ENCODE data around the gene FKBP11.

Gene FKBP11

GRCh38 chr12:48883305-48884161, 41.8 kb downstream of the FKBP11 start:
- H3K9ac ChIP-seq (ENCODE audit: low read depth, low read length, poor library complexity, severe bottlenecking): no peak overlapping the region
- no peaks in the 10 kb centered on the region for H3K9me2 ChIP-seq (replicated peaks; ENCODE audit: low read depth, low read length)
- H3K4me2 ChIP-seq (ENCODE audit: low read depth, low read length, poor library complexity, severe bottlenecking): no peak overlapping the region
- no peaks in the 10 kb centered on the region for H3K79me2 ChIP-seq (ENCODE audit: insufficient read depth, low read length)
- no peaks in the 10 kb centered on the region for H3K36me3 ChIP-seq (ENCODE audit: insufficient read depth, low read length)
- H3K9me3 ChIP-seq (ENCODE audit: insufficient read depth, low read depth, low read length): no peaks in the 10 kb centered on the region
- no peak overlapping the region for H2AFZ ChIP-seq (ENCODE audit: low read length)
- no peaks in the 10 kb centered on the region for H3F3A ChIP-seq (ENCODE audit: low read depth)
- TF ChIP-seq EZH2phosphoT487 (IDR thresholded peaks at IDR 0.05; ENCODE audit: borderline replicate concordance): no peak
- TF ChIP-seq, protein P1, sequence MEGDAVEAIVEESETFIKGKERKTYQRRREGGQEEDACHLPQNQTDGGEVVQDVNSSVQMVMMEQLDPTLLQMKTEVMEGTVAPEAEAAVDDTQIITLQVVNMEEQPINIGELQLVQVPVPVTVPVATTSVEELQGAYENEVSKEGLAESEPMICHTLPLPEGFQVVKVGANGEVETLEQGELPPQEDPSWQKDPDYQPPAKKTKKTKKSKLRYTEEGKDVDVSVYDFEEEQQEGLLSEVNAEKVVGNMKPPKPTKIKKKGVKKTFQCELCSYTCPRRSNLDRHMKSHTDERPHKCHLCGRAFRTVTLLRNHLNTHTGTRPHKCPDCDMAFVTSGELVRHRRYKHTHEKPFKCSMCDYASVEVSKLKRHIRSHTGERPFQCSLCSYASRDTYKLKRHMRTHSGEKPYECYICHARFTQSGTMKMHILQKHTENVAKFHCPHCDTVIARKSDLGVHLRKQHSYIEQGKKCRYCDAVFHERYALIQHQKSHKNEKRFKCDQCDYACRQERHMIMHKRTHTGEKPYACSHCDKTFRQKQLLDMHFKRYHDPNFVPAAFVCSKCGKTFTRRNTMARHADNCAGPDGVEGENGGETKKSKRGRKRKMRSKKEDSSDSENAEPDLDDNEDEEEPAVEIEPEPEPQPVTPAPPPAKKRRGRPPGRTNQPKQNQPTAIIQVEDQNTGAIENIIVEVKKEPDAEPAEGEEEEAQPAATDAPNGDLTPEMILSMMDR (conservative IDR thresholded peaks at IDR 0.05; ENCODE audit: low read length): no peak
- H3K4me1 ChIP-seq (ENCODE audit: insufficient read depth, low read length, poor library complexity, severe bottlenecking): no peaks in the 10 kb centered on the region
- H3K4me3 ChIP-seq (ENCODE audit: low read length, poor library complexity, severe bottlenecking): no peak overlapping the region
- H4K20me1 ChIP-seq (ENCODE audit: insufficient read depth, low read length, poor library complexity, severe bottlenecking): no peaks in the 10 kb centered on the region
- H3K27me3 ChIP-seq (ENCODE audit: insufficient read depth, low read length, poor library complexity, severe bottlenecking): no peaks in the 10 kb centered on the region

GRCh38 chr12:48882972-48883304, 42.4 kb downstream of the FKBP11 start:
- Histone ChIP-seq H3K9ac (ENCODE audit: low read depth, low read length, poor library complexity, severe bottlenecking) (no peak overlapping the region), H3K79me2 (ENCODE audit: insufficient read depth, low read length) (no peaks in the 10 kb centered on the region), H2AFZ (ENCODE audit: low read length) (no peak overlapping the region), H3F3A (ENCODE audit: low read depth) (no peaks in the 10 kb centered on the region), H4K20me1 (ENCODE audit: insufficient read depth, low read length, poor library complexity, severe bottlenecking) (no peaks in the 10 kb centered on the region), H3K9me2 (replicated peaks; ENCODE audit: low read depth, low read length) (no peaks in the 10 kb centered on the region), H3K9me3 (ENCODE audit: insufficient read depth, low read depth, low read length) (no peaks in the 10 kb centered on the region), H3K4me1 (ENCODE audit: insufficient read depth, low read length, poor library complexity, severe bottlenecking) (no peaks in the 10 kb centered on the region), H3K4me3 (ENCODE audit: low read length, poor library complexity, severe bottlenecking) (no peak overlapping the region), H3K27me3 (ENCODE audit: insufficient read depth, low read length, poor library complexity, severe bottlenecking) (no peaks in the 10 kb centered on the region), H3K4me2 (ENCODE audit: low read depth, low read length, poor library complexity, severe bottlenecking) (no peak overlapping the region), H3K36me3 (ENCODE audit: insufficient read depth, low read length) (no peaks in the 10 kb centered on the region)
- no peak for TF ChIP-seq EZH2phosphoT487 (IDR thresholded peaks at IDR 0.05; ENCODE audit: borderline replicate concordance)
- TF ChIP-seq, protein P1 (conservative IDR thresholded peaks at IDR 0.05; ENCODE audit: low read length): no peak

- no peaks in the 10 kb centered on the region for H4K20me1 ChIP-seq (ENCODE audit: insufficient read depth, low read length, poor library complexity, severe bottlenecking)
- H3K9me2 ChIP-seq (replicated peaks; ENCODE audit: low read depth, low read length): no peaks in the 10 kb centered on the region
- TF ChIP-seq EZH2phosphoT487 (IDR thresholded peaks at IDR 0.05; ENCODE audit: borderline replicate concordance): no peak
- TF ChIP-seq, protein P1 (conservative IDR thresholded peaks at IDR 0.05; ENCODE audit: low read length): no peak
- H2AFZ ChIP-seq (ENCODE audit: low read length): no peak overlapping the region
- no peak overlapping the region for H3K4me2 ChIP-seq (ENCODE audit: low read depth, low read length, poor library complexity, severe bottlenecking)
- H3K4me3 ChIP-seq (ENCODE audit: low read length, poor library complexity, severe bottlenecking): no peak overlapping the region
- H3F3A ChIP-seq (ENCODE audit: low read depth): no peaks in the 10 kb centered on the region
- no peaks in the 10 kb centered on the region for H3K79me2 ChIP-seq (ENCODE audit: insufficient read depth, low read length)
- H3K4me1 ChIP-seq (ENCODE audit: insufficient read depth, low read length, poor library complexity, severe bottlenecking): no peaks in the 10 kb centered on the region
- no peaks in the 10 kb centered on the region for H3K36me3 ChIP-seq (ENCODE audit: insufficient read depth, low read length)
- H3K9ac ChIP-seq (ENCODE audit: low read depth, low read length, poor library complexity, severe bottlenecking): no peak overlapping the region
- no peaks in the 10 kb centered on the region for H3K27me3 ChIP-seq (ENCODE audit: insufficient read depth, low read length, poor library complexity, severe bottlenecking)
- H3K9me3 ChIP-seq (ENCODE audit: insufficient read depth, low read depth, low read length): no peaks in the 10 kb centered on the region
Measured at GRCh38 chr12:48882315-48882687, 43.0 kb downstream of the FKBP11 start.

All from Loucy (cell line).